ENCODE results near the gene PPP1R9B. TPM values are rescaled to one million over a fixed set of nuclear protein-coding genes. Genes with fewer than 3 reads are reported as not detected.
A peak's percentile ranks its signal among the peaks of the same experiment; 100 is the strongest.

The PPP1R9B gene
- total and polyA plus RNA-seq, 2 experiments from 2014 or later, result 6.2 to 59.4 TPM

DNA sequence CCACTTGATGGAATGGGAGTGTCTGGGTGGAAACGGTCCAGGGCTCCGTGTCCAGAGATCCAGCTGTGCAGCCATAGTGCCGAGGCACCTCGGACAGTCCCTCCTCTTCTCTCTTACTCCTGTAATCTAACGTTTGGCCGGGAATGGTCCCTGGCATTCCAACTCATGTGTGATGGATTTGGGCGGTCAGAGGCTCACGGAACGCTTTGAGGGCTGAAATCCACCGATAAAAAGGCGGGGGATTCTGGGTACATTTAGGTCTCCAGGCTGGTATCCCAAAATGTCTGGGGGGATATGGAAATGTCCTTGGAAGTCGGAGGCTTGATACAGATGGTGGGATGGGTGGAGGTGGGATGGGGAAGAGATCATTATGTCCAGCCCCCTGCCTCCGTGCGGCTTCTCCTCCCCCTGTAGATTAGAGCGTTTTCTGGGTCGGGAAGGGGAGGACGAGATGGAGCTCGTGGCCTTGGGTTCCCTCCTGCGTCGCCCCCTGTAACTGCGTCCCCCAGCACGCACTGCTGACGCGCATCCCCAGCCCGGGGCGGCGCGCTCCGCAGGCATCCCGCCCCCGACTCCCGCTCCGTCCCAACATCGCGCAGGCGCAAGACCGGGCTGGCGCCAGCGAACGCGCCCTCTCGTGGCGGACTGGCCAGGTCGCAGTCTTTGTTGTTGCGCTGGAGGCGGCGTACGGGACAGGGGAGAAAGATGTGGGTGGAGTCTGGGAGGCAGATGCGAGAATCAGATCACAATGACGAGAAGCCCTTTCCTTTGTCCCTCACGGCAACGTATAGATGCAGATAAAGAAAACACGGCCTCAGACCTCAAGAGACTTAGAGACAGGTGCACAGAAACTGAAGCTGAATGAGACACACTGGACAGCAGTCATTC is 10.8 kb upstream of the PPP1R9B start:
- TF ChIP-seq, protein P1, sequence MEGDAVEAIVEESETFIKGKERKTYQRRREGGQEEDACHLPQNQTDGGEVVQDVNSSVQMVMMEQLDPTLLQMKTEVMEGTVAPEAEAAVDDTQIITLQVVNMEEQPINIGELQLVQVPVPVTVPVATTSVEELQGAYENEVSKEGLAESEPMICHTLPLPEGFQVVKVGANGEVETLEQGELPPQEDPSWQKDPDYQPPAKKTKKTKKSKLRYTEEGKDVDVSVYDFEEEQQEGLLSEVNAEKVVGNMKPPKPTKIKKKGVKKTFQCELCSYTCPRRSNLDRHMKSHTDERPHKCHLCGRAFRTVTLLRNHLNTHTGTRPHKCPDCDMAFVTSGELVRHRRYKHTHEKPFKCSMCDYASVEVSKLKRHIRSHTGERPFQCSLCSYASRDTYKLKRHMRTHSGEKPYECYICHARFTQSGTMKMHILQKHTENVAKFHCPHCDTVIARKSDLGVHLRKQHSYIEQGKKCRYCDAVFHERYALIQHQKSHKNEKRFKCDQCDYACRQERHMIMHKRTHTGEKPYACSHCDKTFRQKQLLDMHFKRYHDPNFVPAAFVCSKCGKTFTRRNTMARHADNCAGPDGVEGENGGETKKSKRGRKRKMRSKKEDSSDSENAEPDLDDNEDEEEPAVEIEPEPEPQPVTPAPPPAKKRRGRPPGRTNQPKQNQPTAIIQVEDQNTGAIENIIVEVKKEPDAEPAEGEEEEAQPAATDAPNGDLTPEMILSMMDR (IDR thresholded peaks at IDR 0.05; ENCODE audit: low read depth, low read length), result peak; percentile 84
- H3K4me1 ChIP-seq (ENCODE audit: low read depth), result peaks cover 25% of the 10 kb centered on the region
- no peaks in the 10 kb centered on the region for H3K36me3 ChIP-seq
- no peaks in the 10 kb centered on the region for H3K27me3 ChIP-seq
- DNase-seq (ENCODE audit: low read depth in 1 of 2, low spot score in 1 of 2), result peak; percentile 93 to 94
- H3K27ac ChIP-seq, result no peak overlapping the region
- H3K9me3 ChIP-seq (ENCODE audit: low read depth), result no peaks in the 10 kb centered on the region
- peak overlapping the region; percentile 35 for H3K4me3 ChIP-seq

- Histone ChIP-seq H3K27ac (no peak overlapping the region), H3K4me3 (no peak overlapping the region), H3K4me1 (ENCODE audit: low read depth) (peaks cover 19% of the 10 kb centered on the region), H3K9me3 (ENCODE audit: low read depth) (no peaks in the 10 kb centered on the region), H3K27me3 (no peaks in the 10 kb centered on the region), H3K36me3 (no peaks in the 10 kb centered on the region)
- TF ChIP-seq, protein P1 (IDR thresholded peaks at IDR 0.05; ENCODE audit: low read depth, low read length), result no peak
- DNase-seq (ENCODE audit: low read depth in 1 of 2, low spot score in 1 of 2), result no peak
Measured at GRCh38 chr17:50157891-50158290, 7.4 kb upstream of the PPP1R9B start.

GRCh38 chr17:50155115-50155819 is 4.8 kb upstream of the PPP1R9B start:
- H3K4me1 ChIP-seq (ENCODE audit: low read depth), result peaks cover 22% of the 10 kb centered on the region
- TF ChIP-seq, protein P1 (IDR thresholded peaks at IDR 0.05; ENCODE audit: low read depth, low read length), result no peak

DNA sequence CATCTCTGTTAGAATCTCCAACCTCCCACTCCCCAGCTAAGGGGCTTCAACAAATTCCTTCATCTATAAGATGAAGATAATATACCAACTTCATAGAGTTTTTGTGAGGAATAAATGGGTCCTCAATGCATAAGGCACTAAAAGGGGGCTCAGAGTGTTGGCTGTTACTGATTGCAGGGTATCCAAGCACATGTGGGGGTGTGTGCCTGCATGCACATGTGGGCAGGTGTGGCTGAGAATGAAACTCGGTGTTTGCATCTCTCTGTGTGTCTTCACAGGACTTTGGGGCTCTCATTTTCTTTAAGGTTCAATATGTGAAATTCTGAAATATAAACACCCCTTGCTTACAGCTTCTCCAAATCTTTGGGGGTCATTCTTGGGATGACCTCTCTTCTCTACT is 4.1 kb upstream of the PPP1R9B start:
- no peak for DNase-seq (ENCODE audit: low read depth in 1 of 2, low spot score in 1 of 2)
- H3K27me3 ChIP-seq, result no peaks in the 10 kb centered on the region
- H3K9me3 ChIP-seq (ENCODE audit: low read depth), result no peaks in the 10 kb centered on the region
- H3K4me3 ChIP-seq, result no peak overlapping the region
- H3K4me1 ChIP-seq (ENCODE audit: low read depth), result peaks cover 22% of the 10 kb centered on the region
- no peaks in the 10 kb centered on the region for H3K36me3 ChIP-seq
- TF ChIP-seq, protein P1 (IDR thresholded peaks at IDR 0.05; ENCODE audit: low read depth, low read length), result no peak
- H3K27ac ChIP-seq, result peak overlapping the region; percentile 64

More at GRCh38 chr17:50155115-50155819, 4.8 kb upstream of the PPP1R9B start:
- no peaks in the 10 kb centered on the region for H3K27me3 ChIP-seq
- H3K27ac ChIP-seq, result peak overlapping the region; percentile 30
- H3K36me3 ChIP-seq, result no peaks in the 10 kb centered on the region
- peak in 1 of 2 donors; percentile 88 for DNase-seq (ENCODE audit: low read depth in 1 of 2, low spot score in 1 of 2)
- no peak overlapping the region for H3K4me3 ChIP-seq
- H3K9me3 ChIP-seq (ENCODE audit: low read depth), result no peaks in the 10 kb centered on the region

DNA sequence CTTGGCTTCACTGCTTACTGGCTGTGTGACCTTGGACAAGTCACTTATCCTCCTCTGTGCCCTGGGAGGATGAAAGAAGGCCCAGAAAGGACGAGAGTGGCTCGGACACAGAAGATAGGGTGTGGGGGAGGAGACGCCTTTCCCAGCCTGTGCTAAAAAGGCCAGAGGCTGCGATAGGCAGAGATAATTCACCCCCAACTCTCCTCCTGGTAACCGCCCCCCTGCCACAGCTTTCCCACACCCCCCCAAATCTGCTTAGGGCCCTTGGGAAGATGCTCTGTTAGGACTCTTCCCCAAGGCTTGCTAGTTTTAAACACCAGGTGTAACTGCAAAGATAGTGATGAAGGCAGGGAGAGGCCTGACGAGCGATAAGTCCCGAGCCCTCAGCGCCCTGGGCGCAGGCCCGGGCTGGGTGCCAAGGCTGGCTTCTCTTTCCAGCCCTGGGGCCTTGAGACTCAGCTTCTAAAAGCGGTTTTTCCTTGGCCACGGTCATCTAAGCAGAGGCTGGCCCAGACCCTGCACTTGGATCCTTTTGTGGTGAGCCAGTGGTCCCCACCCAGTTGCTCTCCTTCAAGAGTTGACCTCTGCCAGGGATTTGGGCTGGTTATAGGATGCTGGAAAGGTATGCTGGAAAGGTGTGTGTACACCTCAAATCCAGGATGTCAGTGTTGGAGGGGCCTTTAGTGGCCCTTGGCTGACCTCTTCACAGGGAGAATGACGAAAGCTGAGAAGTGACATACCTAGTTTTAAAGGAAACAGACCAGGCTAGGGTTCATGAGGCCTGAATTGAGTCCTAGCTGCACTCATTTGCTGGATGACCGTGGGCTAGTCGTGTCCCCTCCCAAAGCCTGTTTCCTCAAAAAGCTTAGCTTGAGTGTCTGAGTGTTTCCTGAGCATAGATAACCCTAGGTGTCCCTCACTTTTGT is 3.4 kb upstream of the PPP1R9B start:
- TF ChIP-seq, protein P1 (IDR thresholded peaks at IDR 0.05; ENCODE audit: low read depth, low read length), result no peak
- no peaks in the 10 kb centered on the region for H3K36me3 ChIP-seq
- H3K27ac ChIP-seq, result peak overlapping the region; percentile 64
- no peaks in the 10 kb centered on the region for H3K27me3 ChIP-seq
- DNase-seq (ENCODE audit: low read depth in 1 of 2, low spot score in 1 of 2), result peak in 1 of 2 donors; percentile 72
- H3K4me3 ChIP-seq, result no peak overlapping the region
- peaks cover 22% of the 10 kb centered on the region for H3K4me1 ChIP-seq (ENCODE audit: low read depth)
- no peaks in the 10 kb centered on the region for H3K9me3 ChIP-seq (ENCODE audit: low read depth)
